AG10803 (cell line): Measurements from ENCODE around the gene PSMB7.

Experiments
- DNase-seq: peaks from one replicate; pipeline ENCODE4 v3.0.0; 2010; ENCODE audit warnings: low read depth
- H3K4me3 ChIP-seq: 2 replicates; pipeline ENCODE4 v1.5.1; 2011; ENCODE audit warnings: mild to moderate bottlenecking, low read length, control low read depth
- CTCF ChIP-seq: conservative IDR thresholded peaks from 2 replicates; pipeline ENCODE4 v1.5.1; 2011; ENCODE audit warnings: mild to moderate bottlenecking, low read length, control low read depth, inconsistent platforms

Gene PSMB7

DNA sequence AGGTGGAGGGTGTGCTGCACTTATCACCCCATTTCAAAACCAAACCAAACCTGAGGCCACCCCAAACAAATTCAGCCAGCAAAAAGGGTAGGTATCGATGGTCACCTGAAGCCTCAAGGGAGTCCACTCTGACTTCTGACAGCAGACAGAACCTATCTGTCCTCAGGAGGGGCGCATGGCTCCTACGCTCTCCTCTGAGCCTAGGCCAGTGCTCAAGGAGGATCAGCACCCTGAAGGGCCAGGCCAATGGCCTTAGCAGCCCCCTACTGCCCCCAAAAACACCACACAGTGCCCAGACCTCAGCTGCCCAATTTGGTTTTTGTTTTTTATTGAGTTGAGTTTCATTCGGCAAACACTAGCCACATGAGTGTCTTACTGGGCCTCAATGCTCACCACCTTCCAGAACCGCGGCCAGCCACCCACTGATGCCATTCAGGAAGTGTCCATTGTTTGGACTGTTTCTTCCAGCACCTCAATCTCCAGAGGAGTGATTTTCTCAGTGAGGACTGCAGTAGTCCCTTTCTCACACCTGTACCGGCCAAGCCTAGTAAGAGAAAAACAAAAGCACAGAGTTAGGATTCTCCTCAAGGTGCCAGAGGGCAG, 62.0 kb downstream of the PSMB7 start:
- H3K4me3 ChIP-seq = no peak overlapping the region
- DNase-seq = no peak
- TF ChIP-seq CTCF = no peak

DNA sequence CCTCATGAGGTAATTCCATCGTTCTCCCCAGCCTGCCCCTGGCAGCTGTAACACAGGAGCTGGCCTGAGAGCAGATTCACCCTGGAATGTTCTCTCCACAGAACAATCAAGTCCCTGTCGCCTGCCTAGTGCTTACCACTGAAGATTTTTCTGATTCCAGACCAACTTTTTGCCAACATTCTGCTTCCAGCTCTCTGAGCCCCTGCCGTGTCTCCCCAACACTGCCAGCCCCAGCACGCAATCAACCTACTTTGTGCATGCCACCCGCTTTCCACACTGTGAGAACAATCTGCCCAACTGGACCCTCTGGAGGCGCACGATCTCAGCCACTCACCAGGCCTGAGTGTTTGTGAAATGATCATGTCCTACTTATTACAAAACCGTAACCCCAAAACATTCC, 62.6 kb downstream of the PSMB7 start:
- TF ChIP-seq CTCF = no peak
- DNase-seq = peak; percentile 37
- H3K4me3 ChIP-seq = no peak overlapping the region

- H3K4me3 ChIP-seq = no peak overlapping the region
- no peak for DNase-seq
- TF ChIP-seq CTCF = no peak
Observed at GRCh38 chr9:124351672-124352468, 63.4 kb downstream of the PSMB7 start.

GRCh38 chr9:124350494-124351263, 64.6 kb downstream of the PSMB7 start:
- no peak overlapping the region for H3K4me3 ChIP-seq
- TF ChIP-seq CTCF = no peak
- DNase-seq = no peak

DNA sequence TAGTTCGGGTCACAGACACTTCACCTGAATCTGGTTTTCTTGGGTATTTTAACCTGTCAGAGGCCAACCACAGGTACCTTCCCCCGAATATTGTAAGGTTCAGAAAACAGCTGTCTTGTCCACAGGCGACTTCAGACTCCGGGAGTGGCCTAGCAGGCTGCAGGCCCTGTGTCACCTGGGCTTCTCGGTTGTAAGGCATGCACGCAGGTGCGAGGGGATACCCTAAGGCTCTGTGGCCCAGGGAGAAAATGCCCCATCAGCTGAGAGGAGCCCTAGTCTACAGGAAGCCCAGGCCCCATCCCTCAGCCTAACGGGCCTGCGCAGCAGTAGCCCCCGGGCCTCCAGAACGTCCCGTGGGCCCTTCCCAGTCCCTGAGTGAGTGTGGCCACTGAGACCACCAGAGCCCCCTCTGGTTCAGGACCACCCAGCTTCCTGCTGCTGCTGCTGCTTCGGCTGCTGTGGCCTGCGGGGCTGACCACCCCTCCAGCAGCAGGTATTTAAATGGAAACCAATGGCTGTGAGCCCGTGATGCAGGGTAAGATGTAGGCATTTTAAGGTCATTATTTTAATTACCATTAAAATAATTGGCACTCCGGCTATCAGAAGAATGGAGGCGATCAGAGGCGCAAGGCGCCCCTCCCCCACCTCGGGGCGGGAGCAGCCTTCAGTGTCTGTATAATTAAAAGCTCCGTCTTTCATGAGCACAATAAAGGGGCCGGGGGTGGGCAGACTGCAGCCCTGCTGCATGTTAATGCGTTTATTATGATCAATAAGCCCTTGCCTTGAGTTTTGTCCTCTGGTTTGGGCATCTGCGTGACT, 65.4 kb downstream of the PSMB7 start:
- no peak overlapping the region for H3K4me3 ChIP-seq
- TF ChIP-seq CTCF = no peak
- no peak for DNase-seq

DNA sequence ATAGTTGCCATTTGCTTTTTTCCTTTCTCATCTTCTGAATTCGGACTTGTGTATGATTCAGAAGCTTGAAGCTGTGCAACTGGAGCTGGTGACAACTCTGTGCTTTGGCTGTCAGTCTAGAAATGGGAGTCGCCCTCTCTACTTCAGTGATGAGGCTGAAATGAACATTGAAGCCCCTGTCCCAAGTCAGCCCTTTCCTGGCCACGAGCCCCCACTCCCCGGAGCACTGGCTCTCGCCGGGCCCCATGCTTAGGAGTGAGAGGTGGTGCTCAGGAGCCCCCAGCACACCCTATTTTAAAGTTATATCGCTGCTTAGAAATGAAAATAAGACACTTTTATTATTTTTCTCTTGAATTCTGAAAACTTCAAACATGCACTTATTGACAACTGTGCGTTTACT, 66.0 kb downstream of the PSMB7 start:
- no peak overlapping the region for H3K4me3 ChIP-seq
- no peak for DNase-seq
- no peak for TF ChIP-seq CTCF
